Body of pancreas (tissue), 4 donors: ENCODE data around the gene DDX39A.

ENCODE experiments used
- POLR2A ChIP-seq, 3 donors: fragments of 450-650 bp; IDR thresholded peaks; one replicate each; pipeline ENCODE4 v1.6.1; 2016; ENCODE audit warnings: antibody characterized with exemption in 3 of 3, mild to moderate bottlenecking in 2 of 3
- TF ChIP-seq, protein P1 (sequence below), 7 experiments: fragments of 450-650 bp in 4 of 7; fragments of 200-600 bp in 3 of 7; sonication (generic) in 3 of 7; IDR thresholded peaks; one replicate each; pipeline ENCODE4 v1.5.1; 2016 to 2019; ENCODE audit warnings: antibody characterized with exemption in 7 of 7

DNA sequence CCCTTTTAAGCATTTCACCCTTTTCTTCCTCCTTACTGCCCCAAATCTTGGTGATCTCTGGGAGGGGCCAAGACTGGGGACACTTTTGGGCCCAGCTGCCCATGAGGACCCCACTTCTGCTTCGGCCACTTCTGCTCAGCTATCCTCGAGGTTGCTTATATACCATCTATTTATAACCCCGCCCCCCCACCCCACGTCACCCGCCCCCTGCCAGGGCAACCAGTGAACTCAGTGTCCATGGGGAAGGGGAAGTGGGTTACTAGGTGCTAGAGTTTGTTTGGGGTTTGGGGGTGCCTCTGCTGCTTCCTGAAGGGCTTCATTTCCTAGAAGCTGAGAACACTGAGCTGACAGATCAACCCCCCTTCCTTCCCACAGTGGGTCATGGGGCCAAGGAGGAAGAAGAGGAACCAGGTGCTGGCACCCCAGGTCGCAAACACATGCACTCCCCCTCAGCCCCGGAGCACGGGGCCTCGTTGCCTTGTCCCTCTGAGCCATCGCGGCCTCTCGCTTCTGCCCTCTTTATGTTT is 44.0 kb downstream of the DDX39A start:
- TF ChIP-seq, protein P1, sequence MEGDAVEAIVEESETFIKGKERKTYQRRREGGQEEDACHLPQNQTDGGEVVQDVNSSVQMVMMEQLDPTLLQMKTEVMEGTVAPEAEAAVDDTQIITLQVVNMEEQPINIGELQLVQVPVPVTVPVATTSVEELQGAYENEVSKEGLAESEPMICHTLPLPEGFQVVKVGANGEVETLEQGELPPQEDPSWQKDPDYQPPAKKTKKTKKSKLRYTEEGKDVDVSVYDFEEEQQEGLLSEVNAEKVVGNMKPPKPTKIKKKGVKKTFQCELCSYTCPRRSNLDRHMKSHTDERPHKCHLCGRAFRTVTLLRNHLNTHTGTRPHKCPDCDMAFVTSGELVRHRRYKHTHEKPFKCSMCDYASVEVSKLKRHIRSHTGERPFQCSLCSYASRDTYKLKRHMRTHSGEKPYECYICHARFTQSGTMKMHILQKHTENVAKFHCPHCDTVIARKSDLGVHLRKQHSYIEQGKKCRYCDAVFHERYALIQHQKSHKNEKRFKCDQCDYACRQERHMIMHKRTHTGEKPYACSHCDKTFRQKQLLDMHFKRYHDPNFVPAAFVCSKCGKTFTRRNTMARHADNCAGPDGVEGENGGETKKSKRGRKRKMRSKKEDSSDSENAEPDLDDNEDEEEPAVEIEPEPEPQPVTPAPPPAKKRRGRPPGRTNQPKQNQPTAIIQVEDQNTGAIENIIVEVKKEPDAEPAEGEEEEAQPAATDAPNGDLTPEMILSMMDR (IDR thresholded peaks at IDR 0.05) = no peak
- no peak for TF ChIP-seq POLR2A (IDR thresholded peaks at IDR 0.05)
